Stimulated activated CD8-positive, alpha-beta memory T cell treated with anti-CD3 and anti-CD28 coated beads, Interleukin-15, amount 100 ng/mL, for 1 hour (primary cell): Measurements from ENCODE around the gene SPTLC2.
A peak's percentile ranks its signal among the peaks of the same experiment; 100 is the strongest.

ENCODE experiments used
- DNase-seq: peaks from one replicate; pipeline ENCODE4 v3.0.0-alpha.2; 2020; ENCODE audit warnings: low read depth

The SPTLC2 gene

DNA sequence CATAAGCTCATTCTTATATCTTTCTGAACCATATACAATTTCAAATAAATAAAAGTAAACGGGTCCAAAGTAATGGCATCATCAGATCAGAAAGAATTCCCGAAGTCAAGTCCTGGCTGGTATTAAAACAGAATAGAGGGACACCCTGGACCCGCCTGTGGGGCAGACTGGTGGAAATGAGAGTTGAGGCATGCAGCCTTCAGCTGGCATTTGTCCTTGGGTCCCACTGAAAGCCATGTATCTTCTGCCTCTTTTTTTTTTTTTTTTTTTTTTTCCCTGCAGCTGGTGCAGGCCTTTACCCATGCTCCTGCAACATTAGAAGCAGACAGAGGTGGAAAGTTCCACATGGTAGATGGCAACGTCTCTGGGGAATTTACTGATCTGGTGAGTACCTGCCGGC is 148.6 kb downstream of the SPTLC2 start:
- no peak for DNase-seq

- peak; percentile 34 for DNase-seq
These were observed 157.2 kb downstream of the SPTLC2 start for GRCh38 chr14:77459072-77459723.

GRCh38 chr14:77458249-77458950 is 158.0 kb downstream of the SPTLC2 start:
- DNase-seq = no peak

DNA sequence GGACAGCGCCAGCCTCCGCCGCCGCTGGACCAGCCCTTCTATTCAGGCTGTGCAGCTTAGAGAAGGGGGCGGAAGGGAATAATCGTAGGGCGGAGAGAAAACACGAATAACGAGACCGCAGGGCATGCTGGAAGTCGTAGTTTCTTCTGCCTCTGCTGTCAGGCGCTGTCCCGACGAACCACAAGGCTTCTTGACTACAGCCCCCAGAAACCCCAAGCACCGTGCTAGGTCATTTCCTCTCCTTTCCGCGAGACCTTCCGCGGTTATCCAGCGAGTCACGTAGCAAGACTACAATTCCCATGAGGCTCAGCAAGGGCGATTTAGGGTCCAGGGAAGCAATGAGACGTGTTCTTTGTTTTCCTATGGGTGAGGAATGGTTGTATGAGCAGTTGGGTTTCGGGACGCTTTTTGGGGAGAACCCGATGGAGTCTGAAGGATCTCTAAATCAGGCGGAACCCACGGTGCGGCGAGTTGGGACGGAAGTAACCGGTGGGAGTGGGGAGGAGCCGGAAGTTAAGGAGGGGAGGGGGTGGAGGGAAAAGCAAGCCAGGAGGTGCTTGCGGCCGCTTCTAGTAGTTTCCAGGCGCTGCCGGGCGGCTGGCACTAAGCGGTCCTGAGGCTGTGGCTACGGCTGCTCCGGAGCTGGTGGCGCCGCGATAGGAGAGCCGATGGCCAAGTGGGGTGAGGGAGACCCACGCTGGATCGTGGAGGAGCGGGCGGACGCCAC is 158.8 kb downstream of the SPTLC2 start, which contains the start of the genes AHSA1 and VIPAS39:
Gene AHSA1 (plus strand): TSS at position 572 of the 727 bp plus-strand sequence. CDS start 97 bp downstream, at position 669.
Gene VIPAS39 (minus strand): TSS at position 80 of the 727 bp plus-strand sequence. CDS start 3,499 bp downstream, outside the sequence.
- peak; percentile 86 for DNase-seq

DNA sequence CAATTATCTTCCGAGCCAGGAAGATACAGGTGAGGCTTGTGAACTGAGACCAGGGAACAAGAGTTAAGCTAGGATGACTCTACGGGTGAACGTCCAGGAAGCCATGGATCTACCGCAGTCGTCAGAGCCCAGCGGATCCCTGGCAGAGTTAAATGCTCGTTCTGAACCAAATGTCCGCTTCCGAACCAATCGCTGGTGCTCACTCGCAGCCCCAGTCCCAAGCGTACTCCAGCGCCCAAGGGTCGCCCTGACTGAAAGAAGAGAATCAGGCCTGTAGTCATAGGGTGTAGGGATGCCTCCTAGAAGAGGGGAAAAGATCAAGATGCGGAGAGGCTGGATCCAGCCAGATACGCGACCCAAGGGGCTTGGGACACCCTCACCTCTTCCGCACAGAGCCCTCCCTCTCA is 159.3 kb downstream of the SPTLC2 start:
- DNase-seq = no peak
